Middle frontal gyrus (tissue), 1 donor: ENCODE results near the gene KHDRBS2.
"Not testable (repeated sequence)": the region's sequence is repeated elsewhere in the genome, so short reads cannot be mapped to it uniquely, and the experiment has no call there.

Experiments used
- DNase-seq: peaks from one replicate; pipeline ENCODE4 v3.0.0-alpha.2; 2015; ENCODE audit warnings: low spot score; ENCODE audit errors: extremely low spot score

KHDRBS2 gene

DNA sequence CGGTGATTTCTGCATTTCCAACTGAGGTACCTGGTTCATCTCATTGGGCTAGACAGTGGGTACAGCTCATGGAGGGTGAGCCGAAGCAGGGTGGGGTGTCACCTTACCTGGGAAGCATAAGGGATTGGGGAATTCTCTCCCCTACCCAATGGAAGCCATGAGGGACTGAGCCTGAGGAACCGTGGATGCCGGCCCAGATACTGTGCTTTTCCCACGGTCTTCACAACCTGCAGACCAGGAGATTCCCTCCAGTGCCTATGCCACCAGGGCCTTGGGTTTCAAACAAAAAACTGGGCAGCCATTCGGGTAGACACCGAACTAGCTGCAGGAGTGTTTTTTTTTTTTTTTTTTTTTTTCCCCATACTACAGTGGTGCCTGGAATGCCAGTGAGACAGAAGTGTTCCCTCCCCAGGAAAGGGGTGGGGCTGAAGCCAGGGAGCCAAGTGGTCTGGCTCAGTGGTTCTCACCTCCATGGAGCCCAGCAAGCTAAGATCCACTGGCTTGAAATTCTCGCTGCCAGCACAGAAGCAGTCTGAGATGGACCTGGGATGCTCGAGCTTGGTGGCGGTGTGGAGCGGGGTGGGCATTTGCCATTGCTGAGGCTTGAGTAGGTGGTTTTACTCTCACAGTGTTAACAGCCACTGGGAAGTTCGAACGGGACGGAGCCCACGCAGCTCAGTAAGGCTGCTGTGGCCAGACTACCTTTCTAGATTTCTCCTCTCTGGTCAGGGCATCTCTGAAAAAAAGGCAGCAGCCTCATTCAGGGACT, 416.2 kb downstream of the KHDRBS2 start:
- no peak for DNase-seq

DNA sequence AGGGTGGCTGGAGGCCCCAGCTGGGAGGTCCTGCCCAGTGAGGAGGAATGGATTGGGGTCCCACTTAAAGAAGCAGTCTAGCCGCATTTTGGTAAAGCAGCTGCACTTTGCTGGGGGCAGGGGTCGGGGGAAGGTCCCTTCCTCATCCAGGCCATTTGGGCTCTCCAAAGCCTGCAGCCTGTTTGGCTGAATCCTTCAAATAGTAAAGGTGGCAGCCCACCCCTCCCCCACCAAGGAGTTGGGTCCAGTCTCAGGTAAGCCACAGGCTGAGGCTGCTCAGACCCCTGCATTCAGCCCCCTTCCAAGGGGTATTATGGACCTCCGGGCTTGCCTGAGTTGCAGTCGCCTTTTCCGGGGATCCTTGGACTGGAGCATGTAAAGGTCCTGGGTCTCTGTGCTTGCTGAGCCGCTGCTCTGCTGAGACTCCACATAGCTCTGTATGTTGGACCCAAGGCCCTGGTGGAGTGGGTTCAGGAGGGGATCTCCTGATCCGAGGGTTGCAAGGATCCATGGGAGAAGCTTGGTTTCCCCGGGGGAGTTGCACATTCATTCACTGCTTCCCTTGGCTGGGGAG, 417.4 kb downstream of the KHDRBS2 start:
- DNase-seq: no peak

DNA sequence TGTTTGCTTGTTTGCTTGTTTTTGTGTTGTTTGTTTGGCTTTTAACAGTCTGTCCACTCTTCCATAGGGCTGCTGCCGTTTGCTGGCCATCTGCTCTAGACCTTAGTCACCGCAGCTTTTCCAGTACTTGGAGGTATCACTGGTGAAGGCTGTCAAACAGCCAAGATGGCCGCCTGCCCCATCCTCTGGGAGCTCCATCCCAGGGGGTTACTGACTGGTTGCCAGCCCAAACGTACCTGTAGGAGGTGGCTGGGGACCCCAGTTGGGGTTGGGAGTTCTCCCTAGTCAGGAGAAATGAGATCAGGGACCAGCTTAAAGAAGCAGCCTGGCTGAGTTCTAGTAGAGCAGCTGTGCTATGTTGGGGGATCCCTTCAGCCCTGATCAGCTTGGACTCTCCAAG, 418.4 kb downstream of the KHDRBS2 start:
- no peak for DNase-seq

DNA sequence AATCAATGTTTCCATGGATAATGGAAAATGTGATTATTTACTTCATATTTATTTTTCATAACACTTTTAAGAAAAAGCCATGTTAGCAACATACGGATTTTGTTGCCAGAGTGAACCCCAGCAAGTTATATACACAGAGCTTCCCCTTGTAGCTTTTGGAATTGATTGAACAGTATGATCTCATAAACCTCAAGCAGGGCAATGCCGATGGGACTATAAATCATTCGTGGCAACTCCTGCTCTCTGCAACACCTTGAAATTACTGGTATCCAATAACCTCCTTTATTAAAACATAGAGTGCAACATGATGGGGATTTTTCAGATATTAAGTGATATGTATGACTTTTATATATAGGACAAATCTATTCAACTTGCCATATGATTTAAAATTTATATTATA, 428.5 kb downstream of the KHDRBS2 start:
- no peak for DNase-seq

DNA sequence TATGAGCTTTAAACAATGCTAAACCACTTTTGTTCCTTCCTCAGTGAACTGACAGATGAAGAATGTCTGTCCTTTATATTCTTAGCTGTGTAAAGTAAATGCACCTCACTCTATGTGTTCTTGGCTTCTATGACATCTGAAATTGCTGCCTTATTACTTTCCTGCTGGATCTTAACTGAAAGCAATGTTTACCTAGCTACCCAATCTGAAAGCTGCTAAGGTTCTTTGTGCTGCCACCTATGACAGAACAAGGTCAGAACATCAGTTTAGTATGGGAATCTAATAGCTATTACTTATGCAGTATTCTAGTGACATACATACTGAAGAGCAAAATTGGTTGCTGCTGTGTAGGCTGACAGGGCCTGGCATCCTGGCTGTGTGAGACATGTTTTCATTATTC, 444.1 kb downstream of the KHDRBS2 start:
- DNase-seq: no peak

DNA sequence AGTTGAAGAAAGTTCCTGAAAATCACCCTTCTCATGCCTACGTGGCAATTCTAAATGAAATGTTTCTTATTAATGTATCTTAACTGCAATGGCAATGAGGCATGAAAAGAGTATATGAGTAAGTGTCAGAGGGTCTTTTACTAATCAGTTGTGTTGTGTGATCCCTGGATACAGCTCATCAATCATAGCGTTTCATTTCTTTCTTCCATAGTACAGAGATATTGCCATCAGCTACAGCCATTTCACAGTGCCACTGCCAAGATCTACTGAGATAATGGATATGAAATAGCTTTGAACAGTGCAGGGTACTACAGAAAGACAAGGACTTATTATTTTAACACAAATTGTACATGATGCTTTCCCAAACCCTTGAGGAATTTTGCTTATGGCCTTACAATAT, 450.8 kb downstream of the KHDRBS2 start:
- DNase-seq: no peak

DNA sequence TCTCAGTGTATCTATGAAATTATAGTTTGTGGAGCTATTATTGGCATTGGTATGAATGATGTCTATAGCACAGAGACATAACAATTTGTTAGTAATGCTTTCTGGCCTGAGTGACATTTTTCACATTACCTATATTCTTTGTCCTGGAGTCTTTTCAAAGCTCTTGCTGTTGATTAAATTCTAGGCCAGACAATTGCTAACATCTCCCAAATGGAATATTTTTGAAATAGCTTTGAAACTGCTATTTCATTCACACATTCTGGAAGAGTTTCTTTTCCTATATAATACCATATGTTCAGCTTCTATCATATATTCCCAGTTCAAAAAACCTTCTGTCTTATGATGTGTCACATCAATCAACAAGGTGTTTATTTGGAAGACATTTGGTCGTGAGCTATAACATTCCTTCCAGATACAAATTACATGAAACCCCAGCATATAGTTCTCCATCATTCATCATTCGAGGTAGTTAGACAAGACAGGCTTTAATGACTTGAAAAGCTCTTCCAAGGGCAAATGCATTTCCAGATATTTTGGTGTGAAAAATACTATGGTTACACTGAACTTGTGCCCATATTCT, 452.8 kb downstream of the KHDRBS2 start:
- no peak for DNase-seq

DNA sequence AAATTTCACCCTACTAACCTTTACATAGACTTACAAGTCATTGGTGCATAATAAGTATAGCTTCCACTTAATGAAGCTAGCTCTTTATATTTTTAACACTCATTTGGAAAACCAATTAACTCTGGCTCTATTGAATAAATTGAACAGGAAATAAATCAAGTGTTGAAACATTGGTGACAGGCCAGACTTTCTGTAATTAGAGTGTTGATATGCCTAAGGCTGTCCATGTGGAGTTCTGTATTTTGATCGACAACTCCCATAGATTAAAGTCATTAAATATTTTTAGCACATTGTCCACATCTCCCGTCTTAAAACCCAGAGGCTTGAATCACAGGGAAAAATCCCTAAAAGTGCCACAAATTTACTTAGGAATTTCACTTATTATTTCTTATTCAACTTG, 468.3 kb downstream of the KHDRBS2 start:
- no peak for DNase-seq

DNA sequence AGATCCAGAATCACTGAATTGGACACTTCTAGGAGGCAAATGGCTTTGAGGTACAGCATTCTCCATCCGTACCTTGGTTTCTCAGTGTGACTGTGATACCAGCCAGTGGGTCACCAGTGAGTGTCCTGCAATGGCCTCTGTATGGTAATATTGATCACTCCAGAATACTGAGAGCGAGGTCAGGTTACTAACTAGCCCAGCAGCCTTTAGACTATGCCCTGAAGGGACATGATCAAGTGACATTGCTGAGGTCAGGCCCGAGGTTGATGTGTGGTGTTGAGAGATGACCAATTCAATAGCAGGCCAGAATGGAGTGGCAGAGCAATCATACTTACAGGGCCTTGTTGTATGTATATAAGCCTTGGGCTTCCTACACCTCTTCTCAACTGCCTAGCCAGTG, 476.0 kb downstream of the KHDRBS2 start:
- no peak for DNase-seq

DNA sequence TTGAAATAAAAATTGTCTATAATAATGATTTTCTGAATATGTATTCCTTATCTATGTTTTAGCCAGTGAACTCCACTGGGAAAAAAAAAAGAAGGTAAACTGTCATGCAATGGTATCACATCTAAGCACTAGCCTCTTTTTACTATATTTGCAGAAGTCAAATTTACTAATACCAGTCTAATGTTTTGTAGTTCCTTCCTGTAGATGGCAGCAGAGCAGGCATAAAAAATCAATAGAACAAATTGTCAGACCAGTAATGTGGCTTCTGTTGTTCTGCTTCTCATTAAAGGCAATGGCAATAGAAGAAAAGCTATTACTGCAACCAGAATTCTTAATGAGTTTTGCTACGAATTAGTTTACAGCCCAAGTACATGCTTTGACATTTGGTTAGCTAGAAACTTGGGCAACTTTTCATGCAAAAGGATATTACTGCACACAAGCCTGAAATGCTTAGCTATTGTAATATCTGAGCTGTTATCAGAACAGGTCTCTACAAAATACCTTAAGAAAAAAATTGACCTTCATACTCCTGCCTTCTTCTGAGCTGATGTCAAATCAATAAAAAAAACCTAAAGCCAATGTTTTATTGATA, 476.9 kb downstream of the KHDRBS2 start:
- no peak for DNase-seq

DNA sequence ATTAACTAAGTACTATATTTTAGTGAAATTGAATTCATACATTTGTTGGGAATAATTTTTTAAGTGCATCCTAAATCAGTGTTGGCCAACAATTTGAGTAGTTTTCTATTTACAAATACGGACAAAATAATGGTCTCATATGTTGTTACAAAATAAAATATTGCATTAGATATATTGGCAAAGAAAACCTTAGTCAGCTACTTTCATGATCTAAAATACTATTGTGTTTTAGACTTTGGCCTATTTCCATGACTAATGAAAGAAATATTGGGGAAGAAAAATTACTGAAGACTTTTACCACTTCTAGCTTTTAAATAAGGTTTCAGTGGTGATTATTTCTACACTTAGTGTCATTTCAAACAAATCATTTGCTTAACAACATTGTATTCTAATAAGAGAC, 498.0 kb downstream of the KHDRBS2 start:
- DNase-seq: no peak

DNA sequence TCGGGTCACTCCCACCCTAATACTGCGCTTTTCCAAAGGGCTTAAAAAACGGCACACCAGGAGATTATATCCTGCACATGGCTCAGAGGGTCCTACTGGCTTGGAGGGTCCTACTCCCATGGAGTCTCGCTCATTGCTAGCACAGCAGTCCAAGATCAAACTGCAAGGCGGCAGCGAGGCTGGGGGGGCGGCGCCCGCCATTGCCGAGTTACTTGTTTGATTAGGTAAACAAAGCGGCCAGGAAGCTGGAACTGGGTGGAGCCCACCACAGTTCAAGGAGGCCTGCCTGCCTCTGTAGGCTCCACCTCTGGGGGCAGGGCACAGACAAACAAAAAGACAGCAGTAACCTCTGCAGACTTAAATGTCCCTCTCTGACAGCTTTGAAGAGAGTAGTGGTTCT, 516.6 kb downstream of the KHDRBS2 start:
- not testable (repeated sequence) for DNase-seq

DNA sequence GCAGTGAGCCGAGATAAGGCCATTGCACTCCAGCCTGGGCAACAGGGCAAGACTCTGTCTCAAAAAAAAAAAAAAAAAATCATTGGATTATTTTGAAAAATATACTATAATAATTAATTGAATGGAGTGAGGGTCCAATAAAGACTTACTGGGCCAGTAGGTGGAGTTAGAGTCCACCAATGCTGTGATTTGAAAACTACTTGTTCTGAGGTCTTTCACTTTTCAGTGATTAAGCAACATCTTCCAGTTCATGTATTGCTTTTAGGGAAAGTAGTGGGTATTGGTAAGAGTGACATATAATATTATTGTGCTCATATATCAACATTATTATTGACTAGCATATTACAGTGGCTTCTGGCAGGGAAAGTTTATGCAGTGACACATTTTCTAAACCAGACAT, 530.3 kb downstream of the KHDRBS2 start:
- DNase-seq: no peak

DNA sequence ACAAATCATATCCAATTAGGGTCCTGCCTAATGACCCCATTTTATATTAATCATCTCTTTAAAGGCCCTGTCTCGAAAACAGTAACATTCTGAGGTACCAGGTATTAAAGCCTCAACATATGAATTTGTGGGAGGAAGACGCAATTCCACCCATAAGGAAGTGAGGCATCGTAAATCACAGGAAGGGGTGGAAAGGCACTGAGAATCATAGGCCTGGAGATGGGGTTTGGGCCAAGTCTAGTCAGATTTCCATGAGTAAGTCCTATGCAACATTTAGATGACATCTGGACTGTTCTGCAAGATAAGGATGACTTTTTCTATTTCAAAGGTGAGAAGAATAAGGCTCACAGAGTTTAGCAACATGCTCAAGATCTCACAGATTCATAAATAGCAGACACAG, 534.0 kb downstream of the KHDRBS2 start:
- no peak for DNase-seq

DNA sequence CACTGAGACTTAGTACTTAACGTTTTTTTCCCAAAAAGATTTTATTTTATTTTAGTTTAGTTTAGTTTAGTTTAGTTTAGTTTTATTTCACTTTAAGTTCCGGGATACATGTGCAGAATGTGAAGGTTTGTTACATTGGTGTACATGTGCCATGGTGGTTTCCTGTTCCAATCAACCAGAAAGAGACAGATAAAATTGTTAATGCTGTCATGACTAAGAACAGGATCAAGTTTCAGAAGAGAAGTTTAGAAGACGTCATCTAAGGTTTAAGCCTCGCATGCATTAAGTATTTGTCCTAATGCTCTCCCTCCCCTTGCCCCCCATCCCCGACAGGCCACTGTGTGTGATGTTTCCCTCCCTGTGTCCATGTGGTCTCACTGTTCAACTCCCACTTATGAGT, 540.0 kb downstream of the KHDRBS2 start:
- DNase-seq: no peak

DNA sequence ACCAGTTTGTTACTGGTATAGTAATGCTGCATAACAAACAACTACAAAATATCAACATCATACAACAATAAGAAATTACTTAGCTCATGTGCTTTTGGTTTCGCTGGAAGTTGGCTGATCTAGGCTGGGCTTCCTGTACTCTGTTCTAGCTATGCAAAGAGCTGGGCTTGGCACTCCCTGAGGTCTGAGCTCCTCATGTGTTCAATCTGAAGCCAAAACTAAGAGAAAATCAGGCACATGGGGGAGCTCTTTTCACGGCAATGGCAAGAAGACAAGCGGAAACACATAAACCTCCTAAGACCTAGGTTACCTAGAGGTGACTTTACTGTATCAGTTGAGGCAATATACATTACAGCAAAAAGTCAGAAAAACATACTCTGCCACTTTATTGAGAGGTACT, 574.2 kb downstream of the KHDRBS2 start:
- DNase-seq: no peak

DNA sequence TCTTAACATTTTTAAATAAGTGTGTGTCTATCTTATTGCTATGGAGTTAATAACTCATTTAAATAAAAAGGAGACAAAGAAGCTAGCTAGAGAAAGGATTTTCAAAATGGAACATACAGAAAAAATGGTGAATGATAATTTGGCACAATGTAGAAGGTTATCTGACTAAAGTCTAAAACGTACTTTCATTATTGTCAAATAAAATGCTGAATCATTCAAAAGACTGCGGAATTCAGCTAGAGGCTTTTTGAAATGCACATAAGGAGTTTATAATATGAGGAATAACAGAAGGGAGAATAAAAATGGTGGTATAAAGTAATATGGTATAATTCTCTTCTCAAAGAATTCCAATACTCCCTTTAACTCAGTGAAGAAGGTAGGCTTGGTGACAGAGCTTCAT, 597.9 kb downstream of the KHDRBS2 start:
- DNase-seq: no peak

DNA sequence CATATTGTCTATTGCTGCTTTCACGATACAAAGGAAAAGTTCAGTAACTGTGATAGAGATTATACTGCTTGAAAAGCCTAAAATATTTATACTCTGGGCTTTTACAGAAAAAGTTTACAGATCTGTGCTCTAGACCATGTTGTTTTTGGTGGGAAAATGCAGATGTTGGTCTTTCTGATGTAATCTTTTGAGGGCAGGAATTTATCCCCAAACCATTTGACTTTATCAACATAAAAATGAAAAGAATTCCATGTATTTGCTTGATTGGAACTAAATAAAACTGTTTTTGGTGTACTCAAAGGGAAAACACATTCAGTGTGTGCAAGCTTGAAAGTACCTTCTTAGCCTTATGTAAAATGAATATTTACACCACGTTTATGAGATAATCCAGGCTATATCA, 603.5 kb downstream of the KHDRBS2 start:
- no peak for DNase-seq

DNA sequence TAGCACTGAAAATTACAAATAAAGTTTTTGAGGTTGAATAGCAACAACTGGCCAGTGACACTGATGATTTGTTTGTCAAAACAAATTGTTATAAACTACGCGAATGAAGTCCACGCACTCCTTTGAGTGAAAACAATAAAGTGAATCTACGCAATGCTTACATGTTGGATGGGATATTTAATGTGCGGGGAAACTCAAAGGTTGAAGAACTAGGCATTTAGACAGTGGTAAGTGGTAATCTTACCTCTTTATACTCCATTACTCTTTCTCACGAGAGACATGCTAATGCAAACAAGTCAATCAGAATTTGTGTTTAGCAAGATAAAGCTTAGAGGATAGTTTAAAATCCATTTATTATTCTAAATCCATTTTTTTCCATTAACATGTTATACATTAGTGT, 606.4 kb downstream of the KHDRBS2 start:
- no peak for DNase-seq

DNA sequence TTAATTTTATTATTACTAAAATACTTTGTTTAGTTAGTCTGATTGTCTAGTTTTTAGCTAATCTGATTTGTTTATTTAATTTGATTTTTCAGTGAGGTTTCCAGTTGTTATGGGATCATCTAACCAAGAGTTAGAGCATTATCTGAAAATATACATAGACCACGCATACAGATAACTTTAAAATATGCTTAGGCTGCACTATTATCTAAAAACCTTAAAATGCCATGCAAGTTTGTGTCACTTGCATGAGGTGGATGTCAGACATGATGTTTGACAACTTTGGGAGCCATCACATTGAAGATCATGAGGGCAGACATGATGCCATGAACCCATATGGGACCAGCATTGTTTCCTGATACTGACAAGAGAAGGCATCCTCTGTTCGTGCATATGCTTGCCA, 610.3 kb downstream of the KHDRBS2 start:
- no peak for DNase-seq

DNA sequence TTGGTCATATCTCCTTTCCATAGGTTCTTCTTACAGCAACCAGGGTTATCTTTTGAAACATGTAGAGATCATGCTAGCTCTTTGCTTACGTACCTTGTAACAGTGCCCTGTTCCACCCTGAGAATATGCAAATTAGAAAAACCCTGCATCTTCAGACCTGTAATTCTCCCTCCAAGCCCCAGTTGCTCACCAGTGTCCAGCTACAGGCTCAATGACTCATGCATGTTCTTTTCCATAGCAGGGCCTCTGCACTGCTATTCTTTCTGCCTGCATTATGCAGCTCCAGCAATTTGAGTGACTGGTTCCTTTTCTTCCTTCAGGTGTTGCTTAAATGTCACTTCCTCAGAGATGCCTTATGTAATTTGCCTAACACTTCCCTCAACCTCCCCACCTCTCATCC, 636.2 kb downstream of the KHDRBS2 start:
- DNase-seq: no peak

DNA sequence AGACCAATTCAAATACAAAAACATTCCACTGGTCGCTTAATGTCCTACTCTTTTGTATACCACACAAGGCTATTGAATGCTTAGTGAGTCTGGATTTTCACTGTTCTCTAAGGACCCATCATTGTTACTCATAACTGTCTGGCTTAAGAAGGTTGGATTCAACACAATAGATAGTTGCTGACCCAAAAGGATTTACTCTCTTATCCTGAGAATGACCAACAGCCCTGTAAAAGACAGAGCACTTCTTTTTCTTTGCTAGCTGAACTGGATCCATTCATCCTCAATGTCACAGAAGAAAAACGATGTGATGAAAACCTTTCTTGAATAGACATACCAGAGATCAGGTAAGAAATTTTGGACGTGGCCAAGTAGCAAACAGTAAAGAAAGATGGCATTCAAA, 645.6 kb downstream of the KHDRBS2 start:
- no peak for DNase-seq
